Stomach (tissue), 9 donors: ENCODE measurements around the gene MIS18A. TPM values are rescaled to one million over a fixed set of nuclear protein-coding genes. Genes with fewer than 3 reads are reported as not detected.
"Not testable (repeated sequence)": the region's sequence is repeated elsewhere in the genome, so short reads cannot be mapped to it uniquely, and the experiment has no call there.

Source experiments
- DNase-seq, 2 donors: peaks; one replicate each; pipeline versions ENCODE4 v3.0.0 to v3.0.0-alpha.2; 2013 to 2019
- H3K27ac ChIP-seq, 5 donors: fragments of 200-600 bp in 4 of 5; sonication (generic) in 4 of 5; one replicate each; pipeline ENCODE4 v1.5.1; 2013 to 2019; ENCODE audit warnings: mild to moderate bottlenecking in 1 of 5, moderate library complexity in 1 of 5
- H3K27me3 ChIP-seq, 3 donors: fragments of 200-600 bp; sonication (generic); one replicate each; pipeline ENCODE4 v1.5.1; 2017 to 2019; ENCODE audit warnings: mixed run types in 1 of 3
- H3K36me3 ChIP-seq, 4 donors: fragments of 200-600 bp; sonication (generic); 1 replicate in 3 of 4; 2 replicates in 1 of 4; pipeline ENCODE4 v1.5.1; 2016 to 2019
- H3K4me1 ChIP-seq, 4 donors: fragments of 200-600 bp; sonication (generic); one replicate each; pipeline ENCODE4 v1.5.1; 2016 to 2019
- H3K4me3 ChIP-seq, 4 donors: fragments of 200-600 bp; sonication (generic) in 3 of 4; one replicate each; pipeline ENCODE4 v1.5.1; 2016 to 2019; ENCODE audit warnings: mild to moderate bottlenecking in 1 of 4
- H3K9me3 ChIP-seq, 4 donors: fragments of 200-600 bp; sonication (generic); one replicate each; pipeline ENCODE4 v1.5.1; 2016 to 2019
- EP300 ChIP-seq: sonication (generic); formaldehyde crosslinking; IDR thresholded peaks from one replicate; pipeline ENCODE4 v1.6.1; 2017; ENCODE audit warnings: antibody characterized with exemption
- POLR2A ChIP-seq, 4 donors: fragments of 450-650 bp; IDR thresholded peaks; one replicate each; pipeline ENCODE4 v1.6.1; 2016; ENCODE audit warnings: antibody characterized with exemption in 4 of 4, control low read depth in 2 of 4, mild to moderate bottlenecking in 1 of 4, moderate library complexity in 1 of 4
- POLR2AphosphoS5 ChIP-seq, 3 donors: sonication (generic); formaldehyde crosslinking; IDR thresholded peaks; one replicate each; pipeline ENCODE4 v1.6.1; 2016; ENCODE audit warnings: antibody characterized with exemption in 3 of 3
- WGBS, 5 donors: extraction: QIAGEN DNeasy Blood & Tissue Kit in 3 of 5; methylation state at CpG; one replicate each; pipeline versions ENCODE4 v1.1.5 to v1.1.7; 2013 to 2018; 5-methylcytosine and 5-hydroxymethylcytosine counted together
- intact Hi-C: fragments of 100-400 bp; cut with DNase I; formaldehyde crosslinking; loops from one replicate; pipeline ENCODE4 v1.15.1; 2023; ENCODE audit warnings: low total_unique reads
- polyA plus RNA-seq, 3 donors: library from polyadenylated mRNA; stranded (reverse); fragments of 200-250 nt; gene quantifications; one replicate each; pipeline ENCODE4 v1.2.3, GENCODE V29; 2013
- total RNA-seq, 5 donors: library from RNA; depleted of rRNA; stranded (reverse); fragments of >200 nt; gene quantifications; one replicate each; pipeline versions ENCODE4 v1.1.0 to v1.2.3, GENCODE V29; 2014 to 2016
- TF ChIP-seq, protein P1 (sequence below), 7 experiments: fragments of 450-650 bp in 4 of 7; fragments of 200-600 bp in 3 of 7; sonication (generic) in 3 of 7; IDR thresholded peaks; one replicate each; pipeline ENCODE4 v1.5.1; 2016 to 2019; ENCODE audit warnings: antibody characterized with exemption in 7 of 7, control low read depth in 2 of 7, mild to moderate bottlenecking in 1 of 7
- donor health status: healthy with polysubstance abuse.
- donor health status: Bipolar disorder and iron deficiency.
- donor health status: healthy.

The MIS18A gene
- total and polyA plus RNA-seq, 8 donors: 1.4 to 10.7 (median 8.0) TPM; not detected in 2

DNA sequence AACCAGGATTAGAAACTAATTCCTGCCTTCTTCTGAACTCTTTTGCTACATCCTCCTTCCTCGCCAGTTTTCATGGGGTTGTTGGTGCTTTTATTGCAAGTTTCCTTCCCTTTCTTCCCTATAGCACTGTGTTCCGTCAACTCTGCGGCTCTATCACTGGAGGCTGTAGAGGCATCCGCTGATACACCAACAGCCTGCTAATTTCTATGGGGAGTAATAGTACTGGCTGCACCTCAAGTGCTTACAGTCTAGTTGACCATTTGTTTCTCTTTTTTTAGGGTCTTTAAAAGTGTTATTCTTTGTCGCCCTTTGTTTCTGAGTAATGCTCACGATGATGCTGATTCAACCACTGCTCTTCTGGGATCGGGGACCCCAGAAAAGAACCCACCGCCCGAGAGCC lies 746 bp downstream of the MIS18A start:
- no peak for DNase-seq
- peaks cover 5 to 25% (median 21%) of the 10 kb centered on the region in 4 donors for H3K4me1 ChIP-seq
- peaks cover 0 to 12% (median 9%) of the 10 kb centered on the region in 4 donors for H3K36me3 ChIP-seq
- no peaks in the 10 kb centered on the region for H3K27me3 ChIP-seq
- WGBS, 5 donors: 1 to 3% (median 2%) methylated on average over 9 of the region's 9 CpGs
- no peaks in the 10 kb centered on the region for H3K9me3 ChIP-seq
- H3K27ac ChIP-seq: peak overlapping the region in 3 of 5 donors; percentile 64 to 79 (median 79)
- TF ChIP-seq EP300 (no peak), POLR2A (IDR thresholded peaks at IDR 0.05) (no peak), POLR2AphosphoS5 (IDR thresholded peaks at IDR 0.05) (no peak)
- TF ChIP-seq, protein P1, sequence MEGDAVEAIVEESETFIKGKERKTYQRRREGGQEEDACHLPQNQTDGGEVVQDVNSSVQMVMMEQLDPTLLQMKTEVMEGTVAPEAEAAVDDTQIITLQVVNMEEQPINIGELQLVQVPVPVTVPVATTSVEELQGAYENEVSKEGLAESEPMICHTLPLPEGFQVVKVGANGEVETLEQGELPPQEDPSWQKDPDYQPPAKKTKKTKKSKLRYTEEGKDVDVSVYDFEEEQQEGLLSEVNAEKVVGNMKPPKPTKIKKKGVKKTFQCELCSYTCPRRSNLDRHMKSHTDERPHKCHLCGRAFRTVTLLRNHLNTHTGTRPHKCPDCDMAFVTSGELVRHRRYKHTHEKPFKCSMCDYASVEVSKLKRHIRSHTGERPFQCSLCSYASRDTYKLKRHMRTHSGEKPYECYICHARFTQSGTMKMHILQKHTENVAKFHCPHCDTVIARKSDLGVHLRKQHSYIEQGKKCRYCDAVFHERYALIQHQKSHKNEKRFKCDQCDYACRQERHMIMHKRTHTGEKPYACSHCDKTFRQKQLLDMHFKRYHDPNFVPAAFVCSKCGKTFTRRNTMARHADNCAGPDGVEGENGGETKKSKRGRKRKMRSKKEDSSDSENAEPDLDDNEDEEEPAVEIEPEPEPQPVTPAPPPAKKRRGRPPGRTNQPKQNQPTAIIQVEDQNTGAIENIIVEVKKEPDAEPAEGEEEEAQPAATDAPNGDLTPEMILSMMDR (IDR thresholded peaks at IDR 0.05): no peak
- intact Hi-C loops: no loop called here
- peak overlapping the region; percentile 87 to 99 (median 94) for H3K4me3 ChIP-seq

DNA sequence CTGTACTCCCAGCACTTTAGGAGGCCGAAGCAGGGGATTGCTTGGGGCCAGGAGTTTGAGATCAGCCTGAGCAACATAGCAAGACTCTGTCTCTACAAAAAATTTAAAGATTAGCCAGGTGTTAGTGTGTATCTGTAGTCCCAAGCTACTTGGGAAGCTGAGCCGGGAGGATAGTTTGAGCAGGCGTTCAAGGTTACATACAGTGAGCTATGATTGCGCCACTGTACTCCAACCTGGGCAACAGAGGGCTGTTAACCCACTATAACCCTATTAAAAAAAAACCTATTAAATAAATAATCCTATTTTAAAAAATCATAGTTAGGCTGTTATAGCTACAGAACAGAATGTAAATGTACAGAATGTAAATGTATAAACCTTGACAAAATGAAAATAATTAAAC lies 2.2 kb downstream of the MIS18A start:
- WGBS, 5 donors: 90 to 95% (median 93%) methylated on average over 4 of the region's 4 CpGs
- H3K27ac ChIP-seq: no peak overlapping the region
- peaks cover 5 to 25% (median 21%) of the 10 kb centered on the region in 4 donors for H3K4me1 ChIP-seq
- no peak for DNase-seq
- TF ChIP-seq EP300: no peak
- TF ChIP-seq POLR2AphosphoS5 (IDR thresholded peaks at IDR 0.05): no peak
- no peak for TF ChIP-seq POLR2A (IDR thresholded peaks at IDR 0.05)
- TF ChIP-seq, protein P1 (IDR thresholded peaks at IDR 0.05): no peak
- H3K36me3 ChIP-seq: peaks cover 0 to 23% (median 21%) of the 10 kb centered on the region in 4 donors
- intact Hi-C loops: no loop called here
- no peaks in the 10 kb centered on the region for H3K27me3 ChIP-seq
- no peak overlapping the region for H3K4me3 ChIP-seq
- H3K9me3 ChIP-seq: no peaks in the 10 kb centered on the region

DNA sequence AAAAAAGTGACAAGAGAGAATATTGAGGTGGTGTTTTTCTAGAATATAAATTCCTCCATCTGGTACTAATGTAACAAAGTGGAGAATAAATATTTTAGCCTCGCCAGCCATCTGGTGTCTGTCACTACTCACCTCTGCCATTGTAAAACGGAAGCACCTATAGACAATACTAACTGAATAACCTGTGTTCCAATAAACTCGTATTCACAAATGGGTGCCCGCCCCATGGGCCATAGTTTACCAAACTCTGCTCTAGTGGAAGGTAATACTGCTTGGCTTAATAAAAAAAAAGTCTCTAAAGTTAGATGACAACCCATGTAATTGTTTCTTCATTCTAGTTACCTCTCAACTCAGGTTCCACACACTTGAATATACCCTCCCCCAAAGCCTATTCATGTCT lies 8.1 kb downstream of the MIS18A start:
- WGBS, 5 donors: 84 to 92% (median 86%) methylated on average over 4 of the region's 4 CpGs
- DNase-seq: no peak
- H3K36me3 ChIP-seq: peaks cover 0 to 74% (median 69%) of the 10 kb centered on the region in 4 donors
- intact Hi-C loops: no loop called here
- no peaks in the 10 kb centered on the region for H3K27me3 ChIP-seq
- no peak overlapping the region for H3K27ac ChIP-seq
- TF ChIP-seq POLR2A (IDR thresholded peaks at IDR 0.05): no peak
- TF ChIP-seq, protein P1 (IDR thresholded peaks at IDR 0.05): no peak
- no peak for TF ChIP-seq EP300
- H3K9me3 ChIP-seq: no peaks in the 10 kb centered on the region
- H3K4me3 ChIP-seq: no peak overlapping the region
- no peaks in the 10 kb centered on the region for H3K4me1 ChIP-seq

DNA sequence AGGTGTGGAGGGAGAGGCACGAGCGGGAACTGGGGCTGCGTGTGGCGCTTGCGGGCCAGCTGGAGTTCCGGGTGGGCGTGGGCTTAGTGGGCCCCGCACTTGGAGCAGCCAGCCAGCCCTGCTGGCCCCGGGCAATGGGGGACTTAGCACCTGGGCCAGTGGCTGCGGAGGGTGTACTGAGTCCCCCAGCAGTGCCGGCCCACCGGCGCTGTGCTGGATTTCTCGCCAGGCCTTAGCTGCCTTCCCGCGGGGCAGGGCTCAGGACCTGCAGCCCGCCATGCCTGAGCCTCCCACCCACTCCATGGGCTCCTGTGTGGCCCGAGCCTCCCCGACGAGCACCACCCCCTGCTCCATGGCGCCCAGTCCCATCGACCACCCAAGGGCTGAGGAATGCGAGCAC lies 13.5 kb downstream of the MIS18A start:
- H3K9me3 ChIP-seq, H3K27me3 ChIP-seq, H3K27ac ChIP-seq, H3K4me1 ChIP-seq, intact Hi-C loops, DNase-seq, H3K4me3 ChIP-seq: not testable (repeated sequence)
- WGBS, 5 donors: 93 to 97% (median 94%) methylated on average over 4 to 22 of the region's 23 CpGs
- peaks cover 0 to 41% (median 41%) of the 10 kb centered on the region in 4 donors for H3K36me3 ChIP-seq

DNA sequence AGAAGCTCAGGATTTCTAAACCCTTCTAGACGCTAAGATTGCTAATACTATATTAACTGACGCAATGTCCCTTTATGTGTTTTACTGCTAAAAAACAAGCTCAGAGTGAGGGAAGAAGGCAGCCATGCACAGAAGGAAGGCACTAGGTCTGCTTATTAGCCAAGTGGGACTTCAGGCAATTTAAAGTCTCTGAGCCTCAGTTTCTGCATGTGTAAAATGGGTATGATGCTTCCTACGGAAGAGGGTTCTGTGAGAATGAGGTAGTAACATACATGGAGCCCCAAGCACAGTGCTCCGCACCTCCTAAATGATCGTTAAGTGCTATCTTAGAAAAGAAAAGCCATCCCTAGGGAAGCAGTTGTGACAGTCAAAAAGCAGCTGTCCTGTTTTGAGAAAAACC lies 16.9 kb downstream of the MIS18A start:
- H3K27me3 ChIP-seq: no peaks in the 10 kb centered on the region
- 92 to 95% (median 94%) methylated on average over 5 of the region's 5 CpGs for WGBS, 5 donors
- H3K4me1 ChIP-seq: peaks cover 4 to 17% (median 13%) of the 10 kb centered on the region in 4 donors

More for the DNA sequence above, 16.9 kb downstream of the MIS18A start:
- Histone ChIP-seq H3K9me3 (no peaks in the 10 kb centered on the region), H3K27ac (no peak overlapping the region), H3K4me3 (no peak overlapping the region), H3K36me3 (peaks cover 0 to 8% (median 7%) of the 10 kb centered on the region in 4 donors)
- intact Hi-C loops: loop anchor here (5.0 kb wide), 1 partner anchor 400 kb away; no protein-coding TSS in a partner anchor
- TF ChIP-seq POLR2AphosphoS5 (IDR thresholded peaks at IDR 0.05) (no peak), POLR2A (IDR thresholded peaks at IDR 0.05) (no peak), EP300 (no peak)
- TF ChIP-seq, protein P1 (IDR thresholded peaks at IDR 0.05): no peak
- no peak for DNase-seq
